ENCODE measurements around the gene NTRK1.

NTRK1 gene

GRCh38 chr1:156858959-156859522 lies 1.6 kb upstream of the NTRK1 start, which contains the start of gene INSRR:
TSS of gene INSRR (minus strand) at chr1:156859117. CDS start at chr1:156858621, 496 bp downstream.
- no peak for DNase-seq

GRCh38 chr1:156859523-156860112 lies 1.0 kb upstream of the NTRK1 start:
- no peak for DNase-seq

- DNase-seq, result peak; percentile 67
Measured at GRCh38 chr1:156860113-156860627, 495 bp upstream of the NTRK1 start.

GRCh38 chr1:156862584-156862983 lies 1.9 kb downstream of the NTRK1 start:
- DNase-seq, result no peak

GRCh38 chr1:156862997-156863599 lies 2.4 kb downstream of the NTRK1 start:
- no peak for DNase-seq

- DNase-seq, result no peak
Measured at GRCh38 chr1:156863631-156864030, 3.0 kb downstream of the NTRK1 start.

- no peak for DNase-seq
Measured at GRCh38 chr1:156864796-156865195, 4.1 kb downstream of the NTRK1 start.

- DNase-seq, result no peak
Measured at GRCh38 chr1:156865258-156865657, 4.6 kb downstream of the NTRK1 start.

- no peak for DNase-seq
Measured at GRCh38 chr1:156865865-156866248, 5.2 kb downstream of the NTRK1 start.

- DNase-seq, result no peak
Measured at GRCh38 chr1:156866249-156866909, 5.7 kb downstream of the NTRK1 start.

- no peak for DNase-seq
Measured at GRCh38 chr1:156868341-156868740, 7.7 kb downstream of the NTRK1 start.

- DNase-seq, result no peak
Measured at GRCh38 chr1:156869455-156869854, 8.8 kb downstream of the NTRK1 start.

- DNase-seq, result no peak
Measured at GRCh38 chr1:156873659-156874058, 13.0 kb downstream of the NTRK1 start.

- DNase-seq, result no peak
Measured at GRCh38 chr1:156874142-156874541, 13.5 kb downstream of the NTRK1 start.

- DNase-seq, result no peak
Measured at GRCh38 chr1:156874572-156875340, 14.1 kb downstream of the NTRK1 start.

GRCh38 chr1:156875341-156875615 lies 14.6 kb downstream of the NTRK1 start:
- no peak for DNase-seq

GRCh38 chr1:156876281-156876680 lies 15.6 kb downstream of the NTRK1 start:
- DNase-seq, result no peak

- DNase-seq, result no peak
Measured at GRCh38 chr1:156877433-156878170, 16.9 kb downstream of the NTRK1 start.

GRCh38 chr1:156879876-156880275 lies 19.2 kb downstream of the NTRK1 start:
- no peak for DNase-seq

GRCh38 chr1:156880473-156880872 lies 19.8 kb downstream of the NTRK1 start:
- DNase-seq, result no peak

- DNase-seq, result no peak
Measured at GRCh38 chr1:156881101-156881500, 20.4 kb downstream of the NTRK1 start.

GRCh38 chr1:156881663-156882062 lies 21.0 kb downstream of the NTRK1 start:
- no peak for DNase-seq

GRCh38 chr1:156882543-156882942 lies 21.9 kb downstream of the NTRK1 start:
- no peak for DNase-seq
